Endothelial cell of hepatic sinusoid (primary cell): ENCODE results near the gene SMCO2.

Experiments used
- in situ Hi-C: cut with HindIII; loops from 2 replicates; pipeline ENCODE4 v1.10.0; 2017; ENCODE audit warnings: low sequenced_read_pairs

SMCO2 gene

GRCh38 chr12:27548301-27549199 lies 102.0 kb downstream of the SMCO2 start:
- in situ Hi-C loops: no loop called here

- in situ Hi-C loops: no loop called here
These were observed 102.8 kb downstream of the SMCO2 start for GRCh38 chr12:27549236-27549800.

- in situ Hi-C loops: no loop called here
These were observed 103.5 kb downstream of the SMCO2 start for GRCh38 chr12:27549801-27550652.

GRCh38 chr12:27550653-27550975 lies 104.1 kb downstream of the SMCO2 start:
- in situ Hi-C loops: no loop called here

- in situ Hi-C loops: no loop called here
These were observed 104.8 kb downstream of the SMCO2 start for GRCh38 chr12:27551172-27551840.
